CD4-positive, alpha-beta T cell treated with Interleukin-15 for 1 hour (primary cell): ENCODE measurements around the gene PLCB2.

ENCODE experiments used
- DNase-seq: peaks from one replicate; pipeline ENCODE4 v3.0.0-alpha.2; 2020

Gene PLCB2

DNA sequence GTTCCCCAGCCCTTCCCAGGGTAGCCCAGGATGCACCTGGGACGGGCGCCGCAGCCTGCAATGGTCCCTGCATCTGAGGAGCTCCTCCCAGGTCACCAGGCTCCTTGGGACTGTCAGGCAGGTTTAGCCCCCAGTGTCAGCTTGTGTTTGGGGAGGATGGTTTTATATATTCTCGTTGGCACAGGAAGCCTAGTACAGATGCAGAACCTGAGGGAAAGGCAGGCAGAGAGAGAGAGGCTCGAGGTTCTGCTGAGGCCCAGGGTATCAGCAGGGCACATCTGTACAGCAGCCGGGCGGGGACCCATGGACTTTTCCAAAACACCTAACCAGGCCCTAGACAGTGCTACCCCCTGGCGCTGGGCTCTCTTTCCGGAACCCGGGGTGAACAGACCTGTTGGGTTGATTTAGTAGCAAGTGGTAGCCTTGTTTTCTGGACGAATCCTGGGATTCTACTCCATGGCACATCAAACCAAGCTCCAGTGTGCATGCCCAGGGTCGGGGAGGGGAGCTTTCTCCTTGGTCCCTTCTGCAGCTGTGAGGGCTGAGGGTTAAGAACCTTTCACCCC, 60.2 kb downstream of the PLCB2 start:
- no peak for DNase-seq

- DNase-seq = no peak
These were observed 61.0 kb downstream of the PLCB2 start for GRCh38 chr15:40246496-40247280.

DNA sequence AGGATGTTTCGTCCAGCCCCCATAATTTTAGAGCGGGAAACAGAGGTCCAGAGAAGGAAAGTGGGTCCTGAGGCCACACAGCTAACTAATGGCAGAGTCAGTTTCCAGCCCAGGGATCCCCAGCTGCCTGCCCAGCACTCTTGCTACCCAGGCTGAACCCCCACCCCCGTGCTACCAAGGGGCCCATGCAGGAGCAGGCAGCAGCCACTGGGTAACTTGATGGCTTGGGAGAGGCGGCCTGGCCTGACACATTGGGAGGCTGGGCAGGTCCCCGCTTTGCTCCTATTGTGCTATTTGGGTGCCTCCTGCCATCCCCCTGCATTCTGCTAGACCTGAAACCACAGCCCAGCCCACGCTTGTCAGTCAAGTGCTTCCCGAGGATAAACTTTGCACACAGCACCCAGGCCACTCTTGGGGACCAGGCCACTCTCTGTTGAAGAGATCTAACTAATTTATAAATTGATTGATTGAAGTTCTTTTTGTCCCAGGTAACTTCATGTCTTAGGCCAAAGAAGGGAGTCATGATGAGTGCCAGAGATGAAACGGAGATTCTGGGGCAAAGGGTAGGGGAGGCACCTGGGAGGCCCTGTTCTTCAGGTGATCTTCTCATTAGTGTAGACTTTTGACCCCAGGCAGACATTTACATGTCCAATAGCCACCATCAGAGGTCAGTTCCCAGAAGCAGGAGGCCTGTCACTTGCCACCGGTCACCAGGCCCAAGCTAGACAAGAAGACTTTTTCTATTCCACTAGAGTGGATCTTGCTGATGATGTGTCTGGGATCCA, 61.9 kb downstream of the PLCB2 start:
- DNase-seq = no peak

GRCh38 chr15:40244961-40245523, 62.7 kb downstream of the PLCB2 start:
- no peak for DNase-seq

GRCh38 chr15:40243126-40243810, 64.5 kb downstream of the PLCB2 start:
- DNase-seq = no peak

DNA sequence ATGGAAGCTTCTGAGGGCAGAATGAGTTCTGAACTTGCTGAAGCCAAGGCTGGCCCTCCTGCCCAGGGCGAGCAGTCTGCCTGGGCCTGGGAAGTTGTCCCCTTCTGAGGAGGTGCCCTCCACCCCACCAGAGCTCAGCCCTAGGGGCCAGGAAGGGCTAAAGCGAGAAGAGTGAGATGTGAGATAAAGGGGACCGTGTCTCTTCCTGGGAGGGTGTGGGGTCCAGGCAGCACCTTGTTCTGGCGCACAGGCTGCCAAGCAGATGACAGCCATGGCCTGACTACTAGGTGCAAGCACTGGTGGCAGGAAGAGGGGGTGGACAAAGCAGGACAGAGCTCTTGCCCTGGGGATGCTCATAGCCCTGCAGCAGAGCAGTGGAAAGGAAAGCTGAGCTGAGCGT, 65.1 kb downstream of the PLCB2 start:
- DNase-seq = no peak

DNA sequence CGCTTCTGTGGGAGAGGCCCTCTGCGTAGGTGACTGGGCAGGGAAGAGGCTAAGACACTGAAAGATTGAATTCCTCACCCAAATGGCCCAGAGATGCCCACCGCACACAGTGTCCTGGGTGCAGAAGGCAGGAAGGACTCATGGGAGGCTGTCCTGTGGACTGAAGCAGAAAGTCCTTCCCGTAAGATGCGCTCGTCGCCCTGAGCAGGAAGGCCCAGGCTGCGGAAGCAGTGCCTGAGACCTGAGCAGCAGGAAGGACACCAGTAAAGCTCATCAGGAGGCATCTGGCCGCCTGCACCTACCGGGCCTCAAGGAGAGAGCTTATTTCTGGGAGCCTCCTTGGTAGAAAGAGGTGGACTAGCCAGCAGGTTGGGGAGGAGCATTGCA, 65.5 kb downstream of the PLCB2 start:
- no peak for DNase-seq

DNA sequence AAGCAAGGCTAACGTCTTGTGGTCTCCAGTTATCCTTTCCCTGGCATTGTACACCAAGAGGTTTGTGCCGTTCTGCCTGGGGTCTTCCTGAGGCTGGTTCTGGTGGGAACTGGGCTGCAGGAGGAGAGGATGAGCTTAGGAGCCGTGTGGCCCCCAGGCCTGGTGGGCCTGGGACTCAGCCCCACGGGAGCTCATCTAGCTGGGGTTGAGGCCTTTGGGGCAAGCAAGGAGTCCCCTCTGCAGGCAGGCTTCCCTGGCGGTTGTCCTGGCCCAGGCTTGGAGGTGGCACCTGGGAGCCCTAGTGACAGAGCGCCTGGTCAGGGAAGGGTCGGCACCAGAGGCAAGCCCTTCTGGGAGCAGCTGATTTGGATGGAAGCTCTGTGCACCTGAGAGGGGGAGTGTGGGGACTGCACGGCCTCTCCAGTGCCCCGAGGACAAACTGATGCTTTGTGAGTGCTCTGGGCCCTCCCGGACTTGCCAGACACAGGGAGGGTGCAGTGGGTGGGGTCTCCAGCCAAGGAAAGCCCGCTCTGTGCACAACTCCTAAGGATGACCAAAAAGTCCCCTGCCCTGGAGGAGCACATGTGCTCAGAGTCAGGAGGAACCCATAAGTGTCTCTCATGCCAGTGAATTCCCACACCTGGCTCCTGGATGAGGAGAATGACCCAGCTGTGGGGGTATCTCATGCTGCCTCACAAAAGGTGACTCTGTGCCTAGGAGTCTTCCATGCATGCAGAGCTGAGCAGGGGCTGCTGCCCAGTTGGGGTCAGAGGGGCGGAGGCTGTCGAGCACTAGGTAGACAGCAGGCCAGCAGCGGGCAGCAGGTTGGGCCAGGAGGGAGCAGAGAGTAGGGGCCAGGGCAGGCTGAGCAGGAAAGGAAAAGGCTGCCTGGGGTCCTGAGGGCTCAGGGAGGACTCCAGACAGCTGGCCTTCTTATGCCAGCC, 66.2 kb downstream of the PLCB2 start:
- DNase-seq = no peak

DNA sequence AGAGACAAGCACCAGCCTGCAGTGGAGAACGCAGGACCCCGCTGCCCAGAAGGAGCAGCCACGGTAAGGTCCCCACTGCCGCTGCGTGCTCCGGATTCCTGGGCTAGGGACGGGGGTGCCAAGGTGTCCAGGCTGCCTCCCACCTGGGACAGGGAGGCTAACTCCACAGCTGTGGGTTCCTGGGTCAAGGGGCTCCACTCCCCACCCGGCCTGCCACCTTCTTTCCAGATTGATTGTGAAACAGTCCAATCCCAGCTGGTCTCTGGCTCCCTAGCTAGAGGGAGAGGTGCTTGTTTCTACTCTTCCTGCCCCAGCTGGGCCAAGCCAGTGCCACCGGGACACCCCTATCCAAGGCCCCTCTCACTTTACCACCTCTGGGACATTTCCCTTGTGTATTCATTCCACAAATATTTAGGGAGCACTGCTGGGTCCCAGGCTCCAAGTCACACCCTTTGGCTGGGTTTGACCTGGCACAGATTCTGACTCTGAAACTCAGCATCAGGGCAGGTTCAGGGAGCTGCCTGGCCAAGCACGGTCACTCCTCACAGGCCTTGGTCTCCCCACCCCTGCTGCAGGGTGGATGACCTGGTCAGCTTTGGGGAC, 67.0 kb downstream of the PLCB2 start:
- no peak for DNase-seq

DNA sequence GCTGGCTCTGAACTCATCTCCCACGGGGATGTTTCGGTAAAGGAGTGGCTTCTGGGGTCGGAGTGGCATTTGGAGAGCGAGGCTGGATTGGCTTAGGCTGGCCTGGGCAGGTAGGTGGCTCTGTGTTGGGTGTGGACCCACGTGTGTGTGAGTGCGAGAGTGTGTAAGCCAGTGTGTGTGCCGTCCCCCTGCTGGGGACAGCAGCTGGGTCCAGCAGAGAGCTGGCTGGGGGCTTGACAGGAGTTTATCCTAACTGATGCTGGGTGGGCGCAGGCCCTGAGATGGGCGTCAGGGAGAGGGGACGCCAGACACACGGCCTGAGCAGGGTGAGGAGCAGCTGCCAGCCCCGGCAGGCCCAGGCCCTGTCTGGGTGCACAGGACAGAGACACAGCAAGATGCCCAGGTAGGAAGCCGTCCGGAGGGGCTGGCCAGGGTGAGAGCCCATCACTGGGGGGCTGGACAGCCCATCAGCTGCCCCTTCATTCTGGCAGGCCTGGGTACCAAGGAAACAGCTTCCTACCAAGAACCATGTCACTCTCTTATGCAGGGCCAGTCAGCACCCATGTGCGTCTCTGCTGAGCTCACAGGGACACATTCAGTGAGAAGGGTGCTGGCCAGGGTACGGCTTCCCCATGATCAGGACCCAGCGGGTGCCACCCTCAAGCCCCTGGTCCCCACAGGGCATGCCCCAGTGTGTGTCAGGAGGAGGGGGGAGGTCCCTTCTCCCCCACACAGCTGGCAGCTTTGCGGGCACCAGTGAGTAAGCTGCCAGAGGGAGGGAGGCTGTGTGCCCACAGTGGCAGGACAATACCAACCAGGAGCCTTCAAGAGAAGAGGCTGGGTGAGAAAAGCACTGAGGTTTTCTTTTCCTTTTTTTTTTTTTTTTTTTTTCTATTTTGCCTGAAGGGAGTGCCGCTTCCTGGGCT, 67.8 kb downstream of the PLCB2 start:
- no peak for DNase-seq

DNA sequence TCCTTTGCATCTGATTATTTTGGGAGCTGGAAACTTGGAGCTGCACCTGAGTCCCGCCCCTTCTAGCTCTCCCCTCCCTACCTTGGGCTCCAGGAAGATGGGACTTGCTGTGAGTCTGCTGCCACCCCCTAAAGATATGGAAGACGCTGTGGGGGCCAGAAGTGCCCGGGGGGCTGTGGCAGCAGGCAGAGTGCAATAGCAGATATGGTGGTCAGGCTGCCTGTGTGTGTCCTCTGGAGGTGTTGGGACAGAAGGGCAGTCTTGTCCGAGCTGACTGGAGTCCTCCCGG, 68.4 kb downstream of the PLCB2 start:
- no peak for DNase-seq

GRCh38 chr15:40238532-40239403, 69.0 kb downstream of the PLCB2 start, which contains the start of gene PAK6:
PAK6 (plus strand) TSS chr15:40239063; CDS start chr15:40264786, 25,723 bp downstream.
- no peak for DNase-seq
